Activated CD4-positive, alpha-beta T cell treated with anti-CD3 and anti-CD28 coated beads, Interleukin-2, amount 50 U/mL, for 48 hours (primary cell): ENCODE measurements around the gene C2orf72.
"Not testable (repeated sequence)": the region's sequence is repeated elsewhere in the genome, so short reads cannot be mapped to it uniquely, and the experiment has no call there.

Source experiments
- DNase-seq, 2 experiments: peaks; one replicate each; pipeline ENCODE4 v3.0.0-alpha.2; 2020

Gene C2orf72

DNA sequence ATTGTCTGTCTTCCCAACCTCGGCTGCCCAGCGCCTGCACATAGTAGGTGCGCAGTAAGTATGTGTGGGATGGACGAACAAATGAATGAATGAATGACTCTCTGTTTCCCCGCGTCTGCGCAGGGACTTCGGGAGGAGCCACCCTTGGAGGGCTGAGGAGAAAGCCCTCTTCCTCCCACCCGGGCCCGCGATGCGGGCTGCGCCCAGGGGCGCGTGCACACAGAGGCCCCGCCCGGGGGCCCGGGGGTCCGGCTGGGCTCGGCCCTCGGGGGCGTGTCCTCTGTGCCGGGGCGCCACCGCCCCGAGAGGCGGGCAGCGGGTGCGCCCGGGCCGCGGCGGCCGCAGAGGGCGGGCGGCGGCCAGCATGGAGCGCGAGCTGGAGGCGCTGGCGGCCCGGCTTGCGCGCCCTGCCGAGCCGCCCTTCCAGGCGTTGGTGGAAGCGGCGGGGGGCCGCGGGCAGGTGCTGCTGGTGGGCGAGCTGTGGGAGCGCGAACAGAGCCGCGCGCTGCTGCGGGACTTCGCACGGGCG, at the start of gene C2orf72:
TSS of gene C2orf72 (plus strand) at position 322 of the 529 bp plus-strand sequence. CDS start at position 365, 43 bp downstream.
- DNase-seq = no peak

- DNase-seq = no peak
Observed at GRCh38 chr2:230989731-230990130, 47.6 kb upstream of the C2orf72 start.

DNA sequence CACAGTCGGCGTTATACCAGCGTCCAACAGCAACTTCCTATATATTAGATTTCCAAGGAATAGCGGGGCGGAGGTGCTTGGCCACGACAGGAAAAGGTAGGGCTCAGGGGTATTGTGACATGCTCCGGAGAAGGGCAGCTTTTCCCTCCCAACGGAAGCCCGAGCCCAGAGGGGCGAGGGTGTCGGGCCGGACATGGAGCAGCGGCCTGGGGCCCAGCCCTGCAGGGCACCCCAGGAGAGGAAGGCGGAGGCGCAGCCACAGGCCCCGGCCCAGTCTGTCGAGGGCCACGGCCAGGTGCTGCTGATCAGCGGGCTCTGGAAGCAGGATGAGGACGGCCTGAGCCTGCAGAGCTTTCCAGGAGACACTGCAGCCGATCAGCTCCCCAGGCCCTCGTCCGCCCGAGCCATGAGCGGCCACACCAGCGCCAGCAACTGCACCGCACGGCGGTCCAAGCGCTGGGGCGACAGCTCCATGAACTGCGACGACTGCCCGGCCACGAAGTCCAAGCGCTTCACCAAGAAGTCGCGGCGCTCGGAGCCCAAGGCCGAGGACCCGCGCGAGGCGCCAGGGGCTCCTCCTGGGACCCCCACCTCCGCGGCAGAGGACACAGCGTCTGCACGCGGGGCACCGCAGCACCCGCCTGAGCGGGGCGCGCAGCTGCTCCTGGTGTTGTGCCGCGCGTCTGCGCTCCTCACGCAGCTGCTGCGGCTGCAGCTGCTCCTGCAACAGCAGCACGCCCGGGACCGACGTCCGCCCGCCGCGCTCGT, 47.0 kb upstream of the C2orf72 start:
- no peak for DNase-seq

GRCh38 chr2:230990899-230991150, 46.5 kb upstream of the C2orf72 start:
- DNase-seq = no peak

GRCh38 chr2:230991598-230991997, 45.7 kb upstream of the C2orf72 start:
- no peak for DNase-seq

- no peak for DNase-seq
Observed at GRCh38 chr2:230995821-230996220, 41.5 kb upstream of the C2orf72 start, which contains the start of gene SPATA3. SPATA3 (plus strand) TSS chr2:230996121; CDS start chr2:230996234, 113 bp downstream.

- DNase-seq = no peak
Observed at GRCh38 chr2:230996661-230997060, 40.7 kb upstream of the C2orf72 start.

DNA sequence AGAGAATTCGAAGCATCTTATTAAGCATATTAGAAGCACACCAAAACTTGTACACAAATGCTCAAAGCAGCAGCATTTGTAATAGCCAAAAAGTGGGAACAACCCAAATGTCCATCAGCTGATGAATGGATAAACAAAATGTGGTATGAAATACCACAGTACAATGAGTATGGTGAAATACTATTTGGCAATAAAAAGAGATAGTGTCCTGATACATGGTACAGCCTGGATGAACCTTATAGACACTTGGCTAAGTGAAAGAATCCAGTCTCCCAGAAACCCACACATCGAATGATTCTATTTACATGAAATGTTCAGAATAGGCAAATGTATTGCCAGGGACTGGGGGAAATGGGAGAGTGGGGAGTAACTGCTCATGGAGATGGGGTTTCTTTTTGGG, 38.4 kb upstream of the C2orf72 start:
- no peak for DNase-seq

- DNase-seq = no peak
Observed at GRCh38 chr2:230999477-230999876, 37.8 kb upstream of the C2orf72 start.

DNA sequence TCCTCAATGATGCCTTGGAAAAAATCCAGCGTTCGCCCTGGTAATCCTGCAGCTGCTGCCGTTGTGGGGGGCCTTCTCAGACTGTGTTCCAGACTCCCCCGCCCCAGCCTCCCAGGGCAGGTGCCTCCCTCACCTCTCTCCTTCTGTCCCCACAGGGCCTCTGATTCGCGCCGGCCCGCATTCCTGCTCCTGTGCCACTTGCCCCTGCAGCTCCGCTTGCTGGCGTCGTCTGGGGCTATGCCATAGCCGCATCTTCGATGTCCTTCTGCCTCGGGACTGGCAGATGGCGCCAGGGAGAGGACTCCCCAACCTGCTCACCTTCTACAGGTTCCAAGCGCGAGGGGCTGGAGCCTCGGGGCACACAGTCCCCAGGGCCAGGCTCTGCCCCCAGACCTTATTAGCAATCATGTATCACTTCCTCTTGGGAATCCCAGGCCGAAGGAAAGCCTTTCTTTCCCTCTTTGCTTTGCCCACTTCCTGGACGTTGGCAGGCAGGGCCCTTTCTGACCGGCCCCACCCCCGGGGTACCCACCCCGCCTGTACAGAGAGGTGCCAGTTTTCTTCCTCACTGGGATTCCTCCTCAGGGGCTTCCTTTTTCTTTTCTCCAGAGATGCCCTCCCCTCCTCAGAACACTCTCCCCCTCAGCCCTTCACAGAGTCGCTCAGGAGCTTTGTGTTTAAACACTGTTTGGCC, 37.0 kb upstream of the C2orf72 start:
- DNase-seq = no peak

DNA sequence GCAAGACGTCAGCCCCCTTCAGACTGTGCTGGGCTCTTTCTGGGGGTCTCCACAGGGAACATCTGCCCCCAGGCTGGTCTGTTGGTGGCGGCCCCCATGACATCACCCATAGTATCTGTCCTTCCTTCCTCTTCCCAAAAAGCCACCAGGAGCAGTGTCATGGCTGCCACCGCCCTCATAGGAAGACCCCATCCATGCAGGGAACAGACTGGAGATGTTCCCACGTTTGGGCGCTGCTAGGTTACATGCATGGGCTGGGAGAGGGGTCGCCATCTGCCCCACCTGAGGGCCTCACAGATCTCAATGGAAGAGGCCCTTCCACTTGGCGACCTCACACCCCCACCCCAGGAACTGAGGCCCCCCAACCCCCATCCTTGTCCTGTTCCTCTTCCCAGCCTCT, 36.3 kb upstream of the C2orf72 start:
- no peak for DNase-seq

DNA sequence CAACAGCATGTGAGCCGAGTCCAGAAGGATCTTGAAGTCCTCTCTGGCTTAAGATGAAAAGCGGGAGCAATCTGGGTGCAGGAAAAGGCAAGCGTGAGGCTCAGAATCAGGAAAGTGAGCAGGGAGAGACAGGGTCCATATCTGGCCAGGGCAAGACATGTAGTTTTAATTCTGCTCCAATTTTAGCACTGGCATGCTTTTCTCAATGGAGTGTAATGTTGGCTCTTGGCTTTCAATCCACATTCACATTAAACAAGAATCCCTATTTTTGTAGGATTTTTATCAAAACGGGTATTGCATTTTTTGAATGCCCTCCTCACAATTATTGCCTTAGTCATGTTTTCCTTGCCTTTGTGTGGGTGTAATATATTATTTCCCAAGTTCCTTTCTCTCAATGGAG, 35.4 kb upstream of the C2orf72 start:
- DNase-seq = no peak

DNA sequence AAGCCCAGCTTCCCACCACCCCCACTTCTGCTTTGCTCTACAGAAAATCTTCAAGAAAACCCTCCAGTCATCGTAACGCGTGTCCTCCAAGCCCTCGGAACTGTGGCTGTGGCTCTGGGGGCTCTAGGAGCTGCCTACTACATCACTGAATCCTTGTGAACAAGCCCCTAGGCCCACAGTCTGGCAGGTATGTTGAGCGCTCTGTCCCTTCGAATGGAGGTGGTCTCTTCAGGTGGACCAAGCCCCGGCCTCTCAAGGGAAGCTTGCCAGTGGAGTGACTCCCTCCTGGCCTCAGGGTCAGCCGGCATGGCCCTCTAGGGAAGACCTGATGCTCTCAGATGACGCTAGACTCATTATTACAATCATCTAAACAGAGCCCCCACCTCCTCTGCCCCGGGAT, 34.7 kb upstream of the C2orf72 start:
- DNase-seq = no peak

- DNase-seq = no peak
Observed at GRCh38 chr2:231003186-231003585, 34.1 kb upstream of the C2orf72 start.

DNA sequence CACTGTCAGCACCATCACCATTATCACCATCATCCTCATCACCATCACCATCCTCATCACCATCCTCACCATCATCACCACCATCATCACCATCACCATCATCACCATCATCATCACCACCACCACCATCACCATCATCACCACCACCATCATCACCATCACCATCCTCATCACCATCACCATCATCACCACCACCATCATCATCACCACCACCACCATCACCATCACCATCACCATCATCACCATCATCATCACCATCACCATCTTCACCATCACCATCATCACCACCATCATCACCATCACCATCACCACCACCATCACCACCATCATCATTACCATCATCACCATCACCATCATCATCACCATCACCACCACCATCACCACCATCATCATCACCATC, 32.4 kb upstream of the C2orf72 start:
- not testable (repeated sequence) for DNase-seq

DNA sequence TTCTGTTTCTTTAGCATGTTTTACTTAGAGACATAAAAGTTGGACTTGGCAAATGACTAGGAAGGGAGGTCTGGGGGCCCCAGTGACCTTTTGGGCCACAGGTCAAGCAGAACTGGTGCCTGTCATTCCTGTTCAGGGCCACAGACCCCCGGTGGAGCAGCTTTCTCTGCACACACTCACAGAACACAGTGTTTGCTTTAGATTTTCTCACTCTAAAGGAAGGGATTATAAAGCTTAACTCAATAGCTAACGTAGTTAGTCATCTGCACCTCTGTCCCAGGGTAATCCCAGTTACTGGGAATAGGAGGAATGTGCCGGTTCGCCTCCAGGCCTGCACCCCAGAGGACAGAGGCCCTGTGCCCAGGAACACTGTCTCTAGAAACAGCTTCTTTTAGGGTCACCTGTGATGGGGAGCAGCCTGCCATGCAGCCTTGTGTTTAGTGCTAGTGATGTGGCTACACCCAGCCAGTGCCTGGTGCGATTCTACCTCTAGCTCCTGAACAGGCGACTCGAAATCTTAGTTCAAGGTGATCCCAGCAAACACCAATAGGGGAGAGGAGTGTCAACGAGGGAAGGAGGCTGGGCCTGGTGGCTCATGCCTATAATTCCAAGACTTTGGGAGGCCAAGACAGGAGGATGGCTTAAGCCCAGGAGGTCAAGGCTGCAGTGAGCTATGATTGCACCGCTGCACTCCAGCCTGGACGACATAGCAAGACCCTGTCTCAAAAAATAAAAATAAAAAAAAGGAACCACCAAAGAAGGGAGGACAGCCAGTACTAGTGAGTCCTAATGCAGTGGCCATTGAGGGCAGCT, 29.8 kb upstream of the C2orf72 start:
- DNase-seq = no peak

- no peak for DNase-seq
Observed at GRCh38 chr2:231008131-231008530, 29.2 kb upstream of the C2orf72 start.

GRCh38 chr2:231009236-231009919, 27.9 kb upstream of the C2orf72 start:
- no peak for DNase-seq

GRCh38 chr2:231010201-231010730, 27.1 kb upstream of the C2orf72 start:
- no peak for DNase-seq

GRCh38 chr2:231011526-231011925, 25.8 kb upstream of the C2orf72 start:
- no peak for DNase-seq

DNA sequence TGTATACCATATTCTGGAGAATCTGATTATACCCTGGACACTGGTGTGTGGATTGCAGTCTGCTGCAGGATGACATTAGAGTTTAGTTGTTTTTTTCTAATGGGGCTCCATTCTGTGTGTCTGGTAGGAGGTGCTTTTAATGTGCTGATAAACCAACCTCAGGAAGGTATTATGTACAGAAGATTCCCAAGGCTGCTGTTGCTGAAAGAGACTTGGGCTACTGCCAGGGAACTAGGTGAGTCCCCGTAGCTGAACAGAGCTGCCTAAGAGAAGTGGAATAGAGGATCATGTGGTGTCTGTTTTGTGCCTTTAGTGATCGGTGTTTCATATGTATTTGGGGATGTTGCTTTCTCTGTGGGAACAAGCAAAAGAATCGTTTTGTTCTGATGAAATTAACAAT, 24.9 kb upstream of the C2orf72 start:
- DNase-seq = no peak

DNA sequence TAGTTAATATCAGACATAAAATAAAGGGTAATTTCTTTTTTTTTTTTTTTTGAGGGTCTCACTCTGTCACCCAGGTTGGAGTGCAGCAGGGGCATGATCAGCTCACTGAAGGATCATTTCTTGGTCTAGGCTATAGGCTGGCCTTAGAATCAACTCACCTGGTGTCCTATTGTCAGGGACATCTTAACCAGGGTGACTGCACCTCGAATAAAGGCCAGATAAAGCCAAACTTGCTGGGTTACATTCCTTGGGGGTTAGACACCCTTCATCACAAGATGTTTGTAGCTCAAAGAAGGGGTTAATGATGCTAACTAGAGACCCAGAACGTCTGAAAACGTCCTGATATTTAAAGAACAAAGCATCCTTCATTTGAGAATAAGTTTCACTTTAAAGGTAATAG, 23.5 kb upstream of the C2orf72 start:
- DNase-seq = no peak

- no peak for DNase-seq
Observed at GRCh38 chr2:231015478-231015877, 21.8 kb upstream of the C2orf72 start.
